HG03575 (cell line): ENCODE data around the gene SRGAP1.
"Not testable (repeated sequence)": the region's sequence is repeated elsewhere in the genome, so short reads cannot be mapped to it uniquely, and the experiment has no call there.

Source experiments
- ATAC-seq: cut with Tn5 transposase; IDR thresholded peaks from one replicate; pipeline ENCODE4 v1.9.1; 2021; ENCODE audit not compliant: unreplicated experiment, insufficient number of reproducible peaks, low FRiP score; ENCODE audit errors: extremely low read depth

The SRGAP1 gene

DNA sequence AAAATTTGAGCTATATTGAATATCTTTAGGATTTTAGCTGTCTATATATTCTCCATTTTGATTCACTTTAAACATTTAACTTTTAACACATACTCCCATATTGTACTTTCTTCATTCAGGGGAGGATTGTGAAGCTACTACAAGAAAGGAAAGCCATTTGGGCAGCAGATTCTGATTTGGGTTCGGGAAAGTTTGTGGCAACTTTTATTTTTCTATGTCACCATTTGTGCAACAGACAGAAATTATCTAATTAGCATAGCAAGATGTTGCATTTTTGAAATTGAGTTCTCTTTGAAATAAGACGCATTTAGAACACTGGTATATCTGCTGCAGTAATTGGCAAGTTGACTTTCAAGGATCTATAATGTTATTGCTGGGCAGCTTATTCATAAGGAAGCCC lies 243.3 kb downstream of the SRGAP1 start:
- ATAC-seq = no peak

DNA sequence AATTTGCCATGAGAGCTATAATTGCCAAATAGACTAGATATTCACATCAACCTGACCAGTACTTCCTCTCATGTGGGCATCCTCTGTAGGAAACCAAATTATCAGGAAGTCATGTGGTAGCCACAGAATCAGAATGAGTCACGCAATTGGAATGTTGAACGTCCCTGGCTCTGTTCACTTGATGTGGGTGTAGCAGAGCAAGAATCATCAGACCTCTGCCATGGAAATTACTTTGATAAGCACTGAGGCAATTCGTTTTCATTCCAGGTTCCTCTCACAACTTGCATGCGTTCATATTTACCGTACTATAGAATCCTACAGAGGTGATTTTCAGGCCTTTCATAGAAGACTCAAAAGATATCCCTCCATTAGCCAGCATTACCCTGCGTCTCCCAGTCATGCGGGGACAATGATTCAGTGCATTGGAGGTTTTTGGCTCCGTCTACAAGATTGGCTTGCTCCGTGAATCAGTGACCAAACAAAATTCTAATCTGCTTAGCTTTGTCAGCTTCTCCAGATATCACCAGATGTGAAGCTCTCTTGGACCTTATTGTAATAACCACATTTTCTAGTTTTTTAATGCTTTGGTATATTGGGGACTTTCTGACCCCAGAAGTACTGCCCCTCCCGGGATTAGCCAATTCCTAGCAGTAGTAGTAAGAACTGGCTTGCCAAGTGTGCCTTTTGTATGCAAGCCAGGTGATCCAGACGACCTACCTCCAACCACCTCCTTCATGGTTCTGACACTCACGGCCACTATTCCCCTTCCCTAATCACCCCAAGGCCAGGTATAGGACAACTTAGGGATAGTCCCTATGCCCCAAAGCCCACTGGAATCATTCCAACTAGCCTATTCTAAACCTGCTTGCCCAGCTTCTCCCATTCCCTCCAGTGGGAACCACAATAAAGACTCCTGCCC lies 244.2 kb downstream of the SRGAP1 start:
- no peak for ATAC-seq

DNA sequence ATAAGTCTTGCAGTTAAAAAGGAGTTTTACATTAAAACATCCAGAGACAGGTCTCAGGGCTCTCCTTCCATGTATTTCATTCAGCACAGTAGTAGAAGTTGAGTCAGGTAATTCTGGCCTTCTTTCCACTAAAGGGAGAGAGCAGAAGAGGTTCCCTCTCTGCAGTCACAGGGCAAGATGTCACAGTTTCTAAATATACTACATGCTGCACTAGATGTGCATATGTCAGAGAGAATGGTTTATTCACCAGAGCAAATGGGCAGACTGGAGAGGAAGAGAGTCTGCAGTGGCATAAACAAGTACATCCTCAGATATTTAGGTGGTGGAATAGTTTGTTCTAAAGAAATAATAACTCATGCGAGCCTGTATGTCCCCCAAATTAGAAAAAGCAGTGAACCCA lies 245.5 kb downstream of the SRGAP1 start:
- no peak for ATAC-seq

DNA sequence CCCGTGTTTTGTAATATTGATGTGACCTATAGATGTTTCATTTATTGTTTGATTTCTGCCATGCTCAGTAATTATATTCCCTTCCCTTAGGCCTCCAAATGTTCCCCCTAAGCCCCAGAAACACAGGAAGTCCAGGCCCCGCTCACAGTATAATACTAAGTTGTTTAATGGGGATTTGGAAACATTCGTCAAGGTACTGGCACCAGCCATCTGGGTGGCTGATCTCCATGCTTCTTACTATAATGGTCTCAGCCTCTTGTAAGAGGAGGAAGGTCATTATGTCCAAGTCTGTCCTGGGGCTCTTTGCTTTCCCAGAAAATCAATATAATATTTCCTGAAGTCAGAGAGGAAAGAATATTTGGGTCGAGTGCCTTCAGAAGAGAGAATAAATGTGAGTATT lies 246.7 kb downstream of the SRGAP1 start:
- no peak for ATAC-seq

DNA sequence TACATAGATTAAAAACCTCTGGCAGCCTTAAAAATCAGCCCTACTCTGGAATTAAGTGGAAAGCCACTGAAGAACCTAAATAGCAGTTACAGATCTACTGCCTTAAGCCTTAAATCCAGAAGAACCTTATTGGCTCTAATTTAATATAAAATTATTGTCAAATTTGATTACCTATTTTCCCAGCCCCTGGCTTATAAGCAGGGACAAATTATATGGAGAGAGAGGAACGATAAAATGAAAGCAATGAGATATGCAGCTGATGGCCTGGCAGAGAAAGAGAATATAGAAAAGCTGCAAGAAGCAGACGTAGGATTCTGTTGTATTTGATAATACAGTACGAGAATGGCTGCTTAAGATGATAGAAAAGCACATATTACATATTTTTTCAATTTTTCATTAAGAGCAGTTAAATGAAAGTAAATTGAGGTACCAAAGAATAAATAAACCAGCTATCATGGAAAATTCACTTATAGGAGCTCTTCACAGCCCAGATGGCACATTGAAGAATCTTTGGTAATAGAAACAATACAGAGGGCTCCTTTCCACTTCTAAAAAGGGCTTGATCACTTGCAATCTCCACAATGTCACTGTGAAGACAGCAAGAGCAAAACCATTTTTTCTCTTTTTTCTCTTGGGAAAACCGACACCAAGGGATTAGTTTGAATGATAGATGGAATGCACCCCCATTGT lies 248.2 kb downstream of the SRGAP1 start:
- ATAC-seq = no peak

- ATAC-seq = no peak
Observed at GRCh38 chr12:64093689-64094088, 249.2 kb downstream of the SRGAP1 start.

DNA sequence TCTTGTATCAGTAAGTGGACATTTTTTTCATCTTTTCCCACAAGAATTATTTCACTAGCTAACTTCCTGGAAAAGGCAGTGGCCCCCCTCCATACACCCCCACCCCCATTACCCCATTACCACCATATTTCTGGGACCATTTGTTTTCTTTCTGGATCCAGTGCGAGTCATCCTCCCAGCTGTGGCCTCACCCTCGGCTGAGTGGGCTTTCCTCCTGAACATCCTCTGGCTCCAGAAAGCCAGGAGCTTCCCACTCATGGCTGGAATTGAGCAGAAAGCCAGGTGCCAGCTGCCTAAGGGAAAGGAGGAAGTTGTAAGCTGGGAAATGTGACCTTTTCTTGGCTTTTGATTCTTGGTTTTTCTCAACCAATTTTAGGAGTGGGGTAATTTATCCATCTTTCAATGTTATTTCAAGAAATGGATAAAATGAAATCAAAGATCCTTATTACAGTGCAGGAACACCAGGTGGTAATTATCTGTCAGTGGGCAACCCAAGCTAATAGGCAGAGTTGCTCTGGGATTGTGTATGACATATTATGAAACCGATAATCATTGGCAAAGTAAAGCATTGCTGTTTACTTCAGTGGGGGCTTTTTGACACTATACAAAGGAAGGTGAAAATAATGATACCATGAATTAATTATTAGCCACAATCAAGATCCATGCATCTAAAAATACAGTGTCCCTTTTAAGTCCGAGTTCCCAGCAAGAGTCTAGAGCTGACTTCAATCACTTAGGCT lies 253.0 kb downstream of the SRGAP1 start:
- ATAC-seq = no peak

DNA sequence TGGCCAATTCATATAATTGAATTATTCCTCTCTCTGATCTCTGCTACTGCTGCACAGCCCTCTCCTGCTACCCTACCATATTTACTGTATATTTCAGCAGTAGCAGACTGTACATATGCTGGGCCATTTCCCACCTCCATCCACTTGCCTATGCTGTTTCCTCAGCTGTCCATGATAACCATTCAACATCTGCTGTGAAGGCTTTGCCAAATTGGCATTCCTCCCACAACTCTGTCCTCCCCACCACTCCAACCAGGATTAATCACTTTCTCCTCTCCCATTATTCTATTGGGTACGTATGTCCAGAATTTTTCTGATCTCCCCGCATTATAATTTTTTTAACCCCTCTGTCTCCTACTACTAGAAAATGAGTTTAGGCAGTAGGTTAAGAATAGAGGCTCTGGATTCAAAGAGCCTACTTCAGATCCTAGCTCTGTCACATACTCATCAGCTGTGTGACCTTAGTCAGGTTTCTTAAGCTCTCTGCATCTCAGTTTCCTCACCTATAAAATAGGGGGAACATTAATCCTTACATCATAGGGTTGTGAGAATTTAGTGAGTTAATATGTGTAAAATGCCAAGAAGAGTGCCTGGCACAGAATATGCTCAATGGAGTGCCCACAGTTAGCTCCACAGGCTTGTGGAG lies 254.3 kb downstream of the SRGAP1 start:
- ATAC-seq = no peak

GRCh38 chr12:64099397-64099796 lies 254.9 kb downstream of the SRGAP1 start:
- ATAC-seq = no peak

DNA sequence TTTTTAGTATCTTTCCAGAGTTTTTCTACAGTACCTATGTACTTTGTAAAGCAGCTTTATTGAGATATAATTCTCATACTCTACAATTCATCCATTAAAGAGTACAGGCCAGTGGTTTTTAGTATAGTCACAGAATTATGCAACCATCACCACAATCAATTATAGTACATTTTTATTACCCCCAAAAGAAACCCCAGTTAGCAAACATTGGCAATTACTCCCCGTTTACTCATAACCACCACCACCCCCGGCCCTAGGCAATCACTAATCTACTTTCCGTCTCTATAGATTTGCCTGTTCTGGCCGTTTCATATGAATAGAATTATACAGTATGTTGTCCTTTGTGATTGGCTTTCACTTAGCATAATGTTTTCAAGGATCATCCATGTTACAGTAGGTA lies 257.8 kb downstream of the SRGAP1 start:
- no peak for ATAC-seq

DNA sequence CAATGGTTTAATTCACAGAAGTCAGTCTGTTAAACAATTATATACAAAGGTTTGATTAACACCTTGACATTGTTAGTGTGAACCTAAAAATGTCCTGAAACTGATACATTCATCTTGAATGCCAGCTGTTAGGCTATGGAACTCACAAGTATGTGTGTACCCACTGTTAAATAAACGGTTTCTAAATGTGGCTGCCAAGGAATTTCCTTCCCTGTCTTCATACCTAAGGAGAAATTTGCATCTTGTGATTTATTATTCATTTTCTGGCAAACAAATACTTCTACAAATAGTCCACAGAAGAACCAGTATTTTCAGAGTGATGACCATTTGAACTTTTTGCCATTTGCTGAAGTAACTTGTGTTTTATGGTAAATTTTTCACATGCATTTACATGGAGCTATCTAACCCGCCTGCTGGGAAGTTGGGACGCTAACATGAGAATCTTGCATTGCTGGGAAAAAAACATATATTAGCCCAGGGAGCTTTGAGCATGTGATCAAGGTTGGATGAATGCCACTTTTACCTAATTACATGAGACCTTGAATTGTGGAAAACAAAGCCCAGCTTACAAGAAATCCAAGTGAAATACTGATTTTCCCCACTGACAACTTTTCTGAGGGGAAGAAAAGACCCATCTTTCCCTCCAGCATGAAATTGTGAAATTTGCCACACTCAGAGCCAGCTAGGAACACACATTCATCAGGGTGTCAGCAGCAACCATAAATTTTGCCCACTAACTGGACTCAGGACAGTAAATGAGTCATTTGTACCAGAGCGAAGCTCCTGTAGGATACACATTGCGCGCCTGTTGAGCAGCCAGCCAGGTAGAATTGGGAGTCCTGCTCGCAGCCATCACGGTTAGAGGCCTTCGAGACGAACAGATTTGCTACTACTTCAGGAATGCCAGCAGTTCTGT lies 259.6 kb downstream of the SRGAP1 start:
- ATAC-seq = no peak

GRCh38 chr12:64105026-64105425 lies 260.5 kb downstream of the SRGAP1 start:
- no peak for ATAC-seq

- no peak for ATAC-seq
Observed at GRCh38 chr12:64107776-64108175, 263.3 kb downstream of the SRGAP1 start.

GRCh38 chr12:64109706-64110105 lies 265.2 kb downstream of the SRGAP1 start:
- ATAC-seq = no peak

DNA sequence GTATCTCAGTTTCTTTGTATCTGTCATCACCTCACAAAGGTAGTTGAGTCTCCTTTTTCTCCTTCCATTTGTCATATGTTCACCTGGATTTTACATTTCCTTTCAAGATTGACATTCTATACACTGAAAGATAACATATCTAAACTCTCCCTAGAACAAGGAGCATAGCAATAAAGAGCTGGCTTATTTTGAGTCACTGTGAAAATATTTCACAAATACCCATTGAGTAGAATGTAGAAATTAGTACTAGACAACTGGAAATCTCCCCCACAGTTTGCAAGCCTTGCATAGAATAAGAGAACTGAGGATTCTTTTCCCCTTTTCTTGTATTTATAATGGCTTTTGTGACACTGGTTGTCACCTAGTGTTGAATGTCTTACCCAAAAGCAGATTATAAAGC lies 266.4 kb downstream of the SRGAP1 start:
- ATAC-seq = no peak

- ATAC-seq = no peak
Observed at GRCh38 chr12:64116969-64117368, 272.5 kb downstream of the SRGAP1 start.

- no peak for ATAC-seq
Observed at GRCh38 chr12:64120568-64120967, 276.1 kb downstream of the SRGAP1 start.

DNA sequence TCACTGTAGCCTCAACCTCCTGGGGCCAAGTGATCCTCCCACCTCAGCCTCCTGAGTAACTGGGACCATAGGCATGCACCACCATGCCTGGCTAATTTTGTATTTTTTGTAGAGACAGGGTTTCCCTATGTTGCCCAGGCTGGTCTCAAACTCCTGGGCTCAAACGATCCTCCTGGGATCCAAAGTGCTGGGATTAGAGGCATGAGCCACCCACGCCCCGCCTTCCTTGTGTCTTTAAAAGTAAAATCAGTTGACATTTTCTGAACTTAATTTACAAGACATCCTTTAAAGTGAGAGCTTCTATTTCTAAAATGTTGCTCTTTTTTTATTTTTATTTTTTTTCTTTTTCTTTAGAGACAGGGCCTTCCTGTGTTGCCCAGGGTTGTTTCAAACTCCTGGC lies 276.6 kb downstream of the SRGAP1 start:
- ATAC-seq = not testable (repeated sequence)
